GM21447 (cell line): Measurements from ENCODE around the gene IFT122.
"Not testable (repeated sequence)": the region's sequence is repeated elsewhere in the genome, so short reads cannot be mapped to it uniquely, and the experiment has no call there.

Source experiments
- ATAC-seq: cut with Tn5 transposase; IDR thresholded peaks from one replicate; pipeline ENCODE4 v1.9.1; 2021; ENCODE audit not compliant: unreplicated experiment

IFT122 gene

DNA sequence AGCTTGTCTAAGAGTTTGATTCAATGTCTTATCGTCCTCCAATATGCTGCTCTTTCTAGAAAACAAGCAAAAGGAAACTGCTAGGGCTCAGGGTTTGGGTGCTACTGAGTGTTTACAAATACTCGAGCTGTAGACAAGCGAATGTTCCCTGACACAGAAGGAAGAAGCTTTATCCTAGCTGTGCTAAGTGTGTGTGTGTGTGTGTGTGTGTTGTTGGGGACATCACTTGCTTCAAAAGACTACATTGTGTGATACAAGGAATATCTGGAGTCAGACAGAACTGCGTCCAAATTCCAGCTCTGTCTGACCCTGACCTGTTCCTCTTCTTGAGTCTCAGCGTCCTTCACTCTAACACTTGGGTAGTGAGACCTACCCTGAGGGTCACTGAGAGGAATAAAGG, 54.5 kb downstream of the IFT122 start:
- not testable (repeated sequence) for ATAC-seq

GRCh38 chr3:129495006-129495639, 55.1 kb downstream of the IFT122 start:
- ATAC-seq: not testable (repeated sequence)

DNA sequence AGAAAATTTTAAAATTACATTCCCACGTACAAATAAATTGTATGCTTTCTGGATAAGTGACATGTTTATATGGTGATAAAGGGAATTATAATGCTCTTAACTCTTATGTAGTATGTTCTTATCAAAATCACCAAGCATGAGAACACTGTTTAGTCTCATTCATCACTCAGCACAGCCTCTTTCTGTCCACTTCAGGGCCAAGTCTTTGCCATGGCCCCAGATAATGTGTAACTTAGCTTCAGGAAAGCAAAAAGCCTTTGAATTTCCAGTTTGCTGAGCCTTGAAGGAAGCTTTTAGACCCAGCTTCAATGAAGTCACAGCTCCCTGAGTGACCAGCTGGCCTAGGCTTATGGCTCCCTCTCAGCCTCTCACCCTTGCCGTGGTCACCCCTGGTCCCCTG, 57.9 kb downstream of the IFT122 start:
- ATAC-seq: not testable (repeated sequence)

DNA sequence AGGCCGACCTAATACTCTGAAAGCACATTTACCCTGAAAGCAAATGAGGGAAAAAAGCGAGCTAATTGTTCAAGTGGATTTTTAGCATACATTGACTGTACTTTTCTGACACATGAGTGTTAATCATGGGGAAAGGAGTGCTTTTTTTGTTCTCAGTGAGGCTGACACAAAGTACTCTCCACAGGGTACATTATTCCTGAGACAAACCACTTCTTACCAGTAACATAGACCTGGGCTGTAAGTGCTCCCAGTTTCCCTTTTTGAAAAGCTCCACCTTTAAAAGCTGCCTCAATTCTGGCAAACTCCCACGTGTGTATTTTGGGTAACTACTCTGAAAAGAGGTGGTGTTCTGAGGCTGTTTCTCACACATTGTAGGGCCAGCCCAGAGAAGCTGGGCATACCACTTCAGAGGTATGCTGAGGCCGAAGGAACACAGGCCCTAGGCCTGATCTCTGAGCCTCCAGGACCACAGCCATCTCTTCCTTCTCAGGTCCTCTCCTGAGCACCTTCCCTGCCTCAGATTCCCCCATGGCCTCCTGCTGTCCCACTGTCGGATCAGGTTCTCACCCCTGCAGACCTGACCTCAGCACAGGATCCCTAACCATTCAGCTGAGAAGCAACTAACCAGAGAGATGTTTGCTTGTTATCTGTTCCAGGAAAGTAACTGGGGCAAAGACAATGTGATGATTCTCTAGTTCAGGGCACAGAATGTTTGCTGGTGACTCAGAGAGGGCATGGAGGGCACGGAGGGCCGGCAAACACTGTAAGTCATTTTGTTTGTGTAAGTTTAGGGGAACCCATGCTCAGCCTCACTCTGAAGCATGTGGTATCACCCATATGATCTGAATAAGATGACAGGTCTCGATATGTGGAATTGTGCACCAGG, 58.8 kb downstream of the IFT122 start:
- ATAC-seq: not testable (repeated sequence)

DNA sequence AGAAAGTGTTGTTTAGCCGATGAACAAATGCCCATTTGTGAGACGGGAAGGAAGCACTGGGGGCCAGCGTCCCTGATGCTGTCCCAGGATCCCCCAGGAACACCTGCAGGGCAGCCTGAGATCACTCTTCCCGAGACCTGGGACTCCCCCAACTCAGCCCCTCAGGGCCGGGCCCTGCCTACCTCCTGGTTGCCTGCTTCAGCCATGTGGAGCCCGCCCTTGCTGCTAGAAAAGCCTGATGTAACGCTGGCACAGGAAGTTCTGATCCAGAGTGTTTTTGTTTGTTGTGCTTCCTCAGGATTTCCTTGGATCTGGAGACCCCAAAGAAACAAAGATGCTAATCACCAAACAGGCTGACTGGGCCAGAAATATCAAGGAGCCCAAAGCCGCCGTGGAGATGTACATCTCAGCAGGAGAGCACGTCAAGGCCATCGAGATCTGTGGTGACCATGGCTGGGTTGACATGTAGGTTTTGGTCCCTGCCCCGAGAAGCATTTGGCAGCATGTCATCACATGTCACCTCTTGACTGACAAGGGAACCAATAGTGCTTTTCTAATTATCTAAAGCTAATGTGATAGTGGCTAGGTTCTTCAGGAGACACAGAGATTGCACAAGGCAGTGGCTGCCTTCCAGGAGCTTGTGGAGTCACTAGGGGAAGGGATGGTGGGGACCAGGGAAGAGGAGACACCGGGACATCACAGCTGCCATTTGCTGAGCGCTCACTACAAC, 59.7 kb downstream of the IFT122 start:
- ATAC-seq: not testable (repeated sequence)

DNA sequence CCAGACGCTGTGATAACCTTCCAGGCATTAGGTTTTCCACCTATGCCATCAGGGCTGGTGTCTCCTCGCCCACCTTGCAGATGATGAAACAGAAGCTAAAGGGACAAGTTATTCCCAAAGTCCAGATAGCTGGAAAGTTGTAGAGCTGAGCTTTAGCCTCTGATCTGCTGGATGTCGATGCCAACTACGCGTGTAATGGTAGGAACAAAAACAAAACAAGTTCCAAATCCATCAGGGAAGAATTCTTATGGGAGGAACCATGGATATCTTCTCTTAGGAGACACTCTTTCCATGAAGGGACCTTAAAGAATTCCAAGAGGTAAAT, 60.3 kb downstream of the IFT122 start:
- ATAC-seq: no peak

DNA sequence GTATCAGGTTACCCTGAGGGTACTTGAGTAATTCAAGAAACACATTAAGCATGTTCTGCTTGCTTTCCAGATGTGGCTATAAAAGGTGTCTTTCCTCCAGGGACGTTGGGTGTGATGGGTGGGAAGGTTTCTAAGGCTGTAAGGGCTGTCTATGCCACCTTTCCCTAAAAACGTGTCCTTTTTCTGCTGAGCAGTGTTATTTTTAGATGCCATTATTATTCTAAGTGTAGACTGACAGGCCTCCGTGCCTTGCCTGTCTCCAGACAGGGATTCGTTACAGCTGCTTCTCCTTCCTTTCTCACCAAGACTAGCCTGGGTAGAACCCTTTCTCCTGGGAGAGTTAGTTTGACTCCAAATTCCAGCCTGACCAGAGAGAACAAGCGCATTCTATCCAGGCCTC, 61.6 kb downstream of the IFT122 start:
- ATAC-seq: no peak

GRCh38 chr3:129502641-129503408, 62.8 kb downstream of the IFT122 start:
- no peak for ATAC-seq

- no peak for ATAC-seq
These were observed 63.7 kb downstream of the IFT122 start for GRCh38 chr3:129503471-129504291.

DNA sequence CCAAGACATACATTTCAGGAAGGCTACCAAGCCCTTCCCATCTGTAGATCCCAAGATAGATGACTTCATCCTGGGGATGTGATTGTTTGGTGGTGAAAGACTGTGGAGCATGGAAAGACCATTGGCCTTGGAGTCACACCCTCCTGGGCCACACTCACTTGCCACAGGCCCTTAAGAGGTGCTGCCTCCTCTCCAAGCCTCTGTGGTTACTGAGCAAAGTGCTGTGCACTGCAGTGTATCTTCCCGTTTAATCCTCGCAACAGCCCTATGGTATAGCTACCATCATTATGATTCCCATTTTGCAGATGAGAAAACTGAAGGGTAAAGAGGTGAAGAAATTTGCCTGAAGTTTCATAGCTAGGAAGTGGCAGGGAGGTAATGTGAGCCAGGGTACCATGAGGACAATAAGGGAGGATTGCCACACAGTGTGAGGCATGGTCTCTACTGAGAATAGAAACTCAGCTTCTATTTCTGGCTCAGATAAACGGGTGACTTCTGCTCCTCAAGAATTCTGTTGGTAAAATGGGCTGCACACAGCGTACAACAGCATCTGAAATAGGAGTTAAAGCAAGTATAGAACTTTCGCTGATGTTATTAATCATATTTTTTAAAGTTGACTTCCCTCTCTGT, 64.6 kb downstream of the IFT122 start:
- ATAC-seq: no peak

GRCh38 chr3:129505341-129505740, 65.3 kb downstream of the IFT122 start:
- ATAC-seq: no peak

DNA sequence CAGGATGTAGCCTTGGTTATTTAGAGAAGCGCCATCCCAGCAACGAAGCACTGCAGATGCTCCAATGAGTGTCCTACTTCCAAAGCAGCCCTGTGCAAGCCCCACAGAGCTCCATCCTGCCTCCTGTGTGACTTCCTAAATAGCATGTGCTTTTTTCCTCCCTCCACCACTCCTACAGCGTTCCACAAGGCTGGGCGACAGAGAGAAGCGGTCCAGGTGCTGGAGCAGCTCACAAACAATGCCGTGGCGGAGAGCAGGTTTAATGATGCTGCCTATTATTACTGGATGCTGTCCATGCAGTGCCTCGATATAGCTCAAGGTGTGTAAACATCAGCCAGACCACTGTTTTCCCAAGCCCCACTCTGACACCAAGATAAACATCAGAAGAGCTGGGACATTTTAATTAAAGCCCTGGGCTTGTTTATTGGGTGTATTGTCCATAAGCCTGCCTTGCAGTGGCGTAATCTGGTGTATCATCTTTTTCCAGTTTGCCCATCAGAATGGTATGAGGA, 66.3 kb downstream of the IFT122 start:
- ATAC-seq: no peak

- ATAC-seq: no peak
These were observed 67.3 kb downstream of the IFT122 start for GRCh38 chr3:129507181-129507831.

DNA sequence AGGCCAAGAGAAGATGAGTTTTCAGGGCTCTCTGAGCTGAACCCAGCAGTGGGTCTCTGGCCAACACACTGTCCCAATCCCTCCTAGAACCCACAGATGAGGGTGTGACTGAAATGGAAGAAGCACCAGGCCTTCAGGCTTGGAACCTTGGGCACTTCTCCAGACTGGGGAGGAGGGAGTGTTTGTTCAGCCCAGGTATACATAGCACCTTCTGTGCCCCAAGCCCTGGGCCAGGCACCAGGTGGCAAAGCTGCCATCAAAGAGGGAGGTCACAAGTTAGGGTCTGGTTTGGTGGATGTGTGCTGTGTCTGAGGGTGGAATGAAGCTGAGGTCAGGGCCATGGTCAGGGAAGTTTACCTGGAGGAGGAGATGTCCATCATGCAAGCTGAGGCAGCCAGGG, 72.6 kb downstream of the IFT122 start:
- ATAC-seq: no peak

GRCh38 chr3:129513705-129514104, 73.7 kb downstream of the IFT122 start:
- ATAC-seq: no peak

DNA sequence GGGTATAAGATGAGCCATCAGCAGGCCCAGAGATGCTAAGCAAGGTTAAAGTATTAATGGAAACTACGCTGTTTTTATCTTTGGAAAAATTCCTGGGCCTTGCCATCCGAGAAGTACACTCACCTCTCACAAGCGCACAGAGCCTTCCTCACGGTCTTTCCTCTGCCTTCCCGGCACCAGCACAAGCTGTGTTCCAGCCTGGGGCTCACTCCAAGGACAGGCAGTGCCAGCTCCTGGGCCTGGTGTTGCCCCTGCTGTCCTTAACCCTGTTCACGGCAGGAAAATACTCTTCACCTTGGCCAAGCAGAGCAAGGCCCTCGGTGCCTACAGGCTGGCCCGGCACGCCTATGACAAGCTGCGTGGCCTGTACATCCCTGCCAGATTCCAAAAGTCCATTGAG, 74.1 kb downstream of the IFT122 start:
- no peak for ATAC-seq

- no peak for ATAC-seq
These were observed 74.5 kb downstream of the IFT122 start for GRCh38 chr3:129514563-129514962.

GRCh38 chr3:129515108-129515820, 75.2 kb downstream of the IFT122 start:
- ATAC-seq: not testable (repeated sequence)
